ENCODE measurements around the gene GPAT2. TPM values are rescaled to one million over a fixed set of nuclear protein-coding genes. Genes with fewer than 3 reads are reported as not detected.
"Not testable (repeated sequence)": the region's sequence is repeated elsewhere in the genome, so short reads cannot be mapped to it uniquely, and the experiment has no call there.

GPAT2 gene
- total and polyA plus RNA-seq, 2 donors (not counting 1 experiment from before 2014, with no cell fraction given): 3.6 to 11.7 TPM

DNA sequence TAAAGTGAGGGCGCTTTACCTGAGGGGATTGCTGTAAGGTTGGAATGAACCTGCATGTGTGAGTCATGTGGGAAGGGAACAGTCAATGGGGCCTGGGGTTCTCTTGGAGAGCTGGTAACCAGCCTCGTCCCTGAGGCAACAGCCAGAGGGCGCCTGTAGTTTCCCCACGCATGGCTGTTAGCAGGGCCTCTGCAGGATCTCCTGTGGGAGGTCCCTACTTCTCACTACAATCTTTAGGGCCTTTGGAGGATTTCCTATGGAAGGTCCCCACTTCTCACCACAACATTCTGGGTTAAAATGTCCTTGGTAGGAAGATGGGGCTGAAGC is 23.6 kb downstream of the GPAT2 start:
- POLR2A ChIA-PET; H3K9ac ChIP-seq (ENCODE audit: low read length); intact Hi-C loops (cut with micrococcal nuclease); CTCF ChIA-PET; H3K4me2 ChIP-seq (replicated peaks; ENCODE audit: low read depth, low read length, poor library complexity, severe bottlenecking); H3K27me3 ChIP-seq (replicated peaks in 1 of 4; ENCODE audit: control extremely low read depth in 1 of 4, control insufficient read depth in 3 of 4, insufficient read depth in 4 of 4, low read length in 3 of 4); H3K4me1 Mint-ChIP-seq; H3K9me3 ChIP-seq (ENCODE audit: control extremely low read depth in 1 of 3, control insufficient read depth in 2 of 3, insufficient read depth in 1 of 3, low read length in 2 of 3); H2AFZ ChIP-seq (ENCODE audit: insufficient read depth, low read depth, low read length, poor library complexity, severe bottlenecking); H3K27ac ChIP-seq (ENCODE audit: low read length in 2 of 2); H3K79me2 ChIP-seq (ENCODE audit: control insufficient read depth, insufficient read depth, low read length); H3K27ac Mint-ChIP-seq; ATAC-seq (ENCODE audit: low read depth); H3K9me3 Mint-ChIP-seq (ENCODE audit: insufficient read depth); H4K20me1 ChIP-seq (ENCODE audit: control insufficient read depth, insufficient read depth, low read length, poor library complexity, severe bottlenecking); H3K36me3 ChIP-seq (replicated peaks in 1 of 2; ENCODE audit: control extremely low read depth in 1 of 2, control insufficient read depth in 1 of 2, extremely low read depth in 1 of 2, insufficient read depth in 2 of 2, low read length in 1 of 2): not testable (repeated sequence)
- H3K4me3 Mint-ChIP-seq: peak overlapping the region; percentile 63
- H3K4me1 ChIP-seq (ENCODE audit: control insufficient read depth in 2 of 2, insufficient read depth in 2 of 2, low read length in 2 of 2): peaks cover 0 to 11% of the 10 kb centered on the region in 2 donors
- WGBS (ENCODE audit: insufficient coverage): 27% methylated on average over 2 of the region's 4 CpGs
- peak; percentile 35 for DNase-seq
- peak overlapping the region in 1 of 5 experiments; percentile 15 for H3K4me3 ChIP-seq (ENCODE audit: control extremely low read depth in 1 of 5, extremely low read depth in 1 of 5, insufficient read depth in 1 of 5, low read depth in 2 of 5, low read length in 4 of 5)
- peaks cover 12% of the 10 kb centered on the region for H3K27me3 Mint-ChIP-seq

DNA sequence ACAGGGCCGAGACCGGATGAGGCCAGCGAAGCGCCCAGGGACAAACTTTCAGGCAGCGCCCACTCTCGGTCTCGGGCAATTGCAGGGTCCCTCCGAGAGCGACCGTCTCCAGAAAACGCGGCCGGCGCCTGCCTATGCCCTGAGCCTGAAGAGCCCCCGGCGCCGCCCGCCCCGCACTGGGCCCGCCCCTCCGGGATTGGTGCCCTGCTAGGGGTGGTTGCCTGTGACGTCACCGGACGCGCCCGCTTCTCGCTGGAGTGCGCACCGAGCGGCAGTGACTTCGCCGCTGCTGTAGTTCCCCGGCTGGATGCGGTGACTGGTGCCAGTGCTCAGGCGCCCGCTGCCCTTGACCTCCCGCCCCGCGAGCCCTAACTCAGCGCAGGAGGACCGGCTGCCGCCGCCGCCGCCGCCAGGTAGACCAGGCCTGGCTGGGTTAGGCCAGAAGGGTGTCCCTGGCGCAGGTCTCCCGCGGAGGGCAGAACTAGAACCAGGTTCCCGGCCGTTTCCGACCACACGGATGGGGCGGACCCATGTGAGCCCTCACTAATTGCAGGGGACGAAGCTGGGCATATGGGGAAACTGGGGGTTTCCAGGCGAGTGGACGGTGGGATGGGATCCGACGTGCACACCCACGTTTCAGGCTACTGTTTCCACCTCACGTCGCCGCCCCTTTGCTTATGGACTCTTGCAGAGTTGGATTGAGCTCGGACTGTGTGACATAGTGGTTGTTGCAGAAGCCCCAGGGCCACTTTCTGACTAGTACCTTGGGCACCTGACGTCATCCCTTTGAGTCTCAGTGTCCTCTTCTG is 24.2 kb downstream of the GPAT2 start:
- under 1% methylated on average over 21 of the region's 65 CpGs for WGBS (ENCODE audit: insufficient coverage)
- peaks cover 12% of the 10 kb centered on the region for H3K27me3 Mint-ChIP-seq
- CTCF ChIA-PET: interaction anchor here (1.2 kb wide), 1 partner anchor 18 kb away, joined by 4 read pairs; no protein-coding TSS in a partner anchor
- Histone ChIP-seq H3K4me3 (ENCODE audit: control extremely low read depth in 1 of 5, extremely low read depth in 1 of 5, insufficient read depth in 1 of 5, low read depth in 2 of 5, low read length in 4 of 5) (peak overlapping the region in 4 of 5 experiments; percentile 43 to 54 (median 45)), H3K9ac (ENCODE audit: low read length) (peak overlapping the region; percentile 52), H3K4me2 (replicated peaks; ENCODE audit: low read depth, low read length, poor library complexity, severe bottlenecking) (peak overlapping the region; percentile 52), H3K4me1 (ENCODE audit: control insufficient read depth in 2 of 2, insufficient read depth in 2 of 2, low read length in 2 of 2) (peaks cover 0 to 11% of the 10 kb centered on the region in 2 donors), H2AFZ (ENCODE audit: insufficient read depth, low read depth, low read length, poor library complexity, severe bottlenecking) (peak overlapping the region; percentile 58), H3K27ac (ENCODE audit: low read length in 2 of 2) (peak overlapping the region in 1 of 2 donors; percentile 48)
- POLR2A ChIA-PET; H4K20me1 ChIP-seq (ENCODE audit: control insufficient read depth, insufficient read depth, low read length, poor library complexity, severe bottlenecking); H3K9me3 Mint-ChIP-seq (ENCODE audit: insufficient read depth); H3K79me2 ChIP-seq (ENCODE audit: control insufficient read depth, insufficient read depth, low read length); H3K9me3 ChIP-seq (ENCODE audit: control extremely low read depth in 1 of 3, control insufficient read depth in 2 of 3, insufficient read depth in 1 of 3, low read length in 2 of 3); H3K36me3 ChIP-seq (replicated peaks in 1 of 2; ENCODE audit: control extremely low read depth in 1 of 2, control insufficient read depth in 1 of 2, extremely low read depth in 1 of 2, insufficient read depth in 2 of 2, low read length in 1 of 2); H3K4me1 Mint-ChIP-seq; H3K27me3 ChIP-seq (replicated peaks in 1 of 4; ENCODE audit: control extremely low read depth in 1 of 4, control insufficient read depth in 3 of 4, insufficient read depth in 4 of 4, low read length in 3 of 4); intact Hi-C loops (cut with micrococcal nuclease): not testable (repeated sequence)
- peak; percentile 94 for DNase-seq
- peak; percentile 100 for ATAC-seq (ENCODE audit: low read depth)
- H3K27ac Mint-ChIP-seq: peak overlapping the region; percentile 59
- peak overlapping the region; percentile 81 for H3K4me3 Mint-ChIP-seq

DNA sequence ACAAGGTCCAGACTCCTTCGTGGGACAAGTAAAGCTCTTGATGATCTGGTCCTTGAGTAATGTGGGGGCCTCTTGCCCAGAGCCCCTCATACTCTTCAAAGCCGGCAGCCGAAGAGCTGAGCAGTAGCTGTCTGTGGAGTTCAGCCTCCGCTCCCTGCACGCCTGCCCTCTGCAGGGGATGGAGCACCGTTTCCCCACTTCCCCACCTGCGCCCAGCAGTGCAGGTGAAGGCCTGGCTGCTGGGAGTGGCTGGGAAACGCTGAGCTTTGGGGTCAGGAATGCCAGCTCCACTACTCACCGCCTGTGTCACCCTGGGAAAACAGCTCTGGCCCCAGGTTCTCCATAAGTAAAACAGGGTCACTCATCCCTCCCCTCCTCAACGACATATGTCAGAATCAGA is 24.9 kb downstream of the GPAT2 start:
- H3K9me3 Mint-ChIP-seq (ENCODE audit: insufficient read depth); H4K20me1 ChIP-seq (ENCODE audit: control insufficient read depth, insufficient read depth, low read length, poor library complexity, severe bottlenecking); H3K79me2 ChIP-seq (ENCODE audit: control insufficient read depth, insufficient read depth, low read length); H3K27me3 ChIP-seq (replicated peaks in 1 of 4; ENCODE audit: control extremely low read depth in 1 of 4, control insufficient read depth in 3 of 4, insufficient read depth in 4 of 4, low read length in 3 of 4); ATAC-seq (ENCODE audit: low read depth); H3K9me3 ChIP-seq (ENCODE audit: control extremely low read depth in 1 of 3, control insufficient read depth in 2 of 3, insufficient read depth in 1 of 3, low read length in 2 of 3); H3K36me3 ChIP-seq (replicated peaks in 1 of 2; ENCODE audit: control extremely low read depth in 1 of 2, control insufficient read depth in 1 of 2, extremely low read depth in 1 of 2, insufficient read depth in 2 of 2, low read length in 1 of 2); intact Hi-C loops (cut with micrococcal nuclease); H3K4me1 Mint-ChIP-seq; POLR2A ChIA-PET: not testable (repeated sequence)
- CTCF ChIA-PET: interaction anchor here (1.2 kb wide), 1 partner anchor 17 kb away, joined by 4 read pairs; no protein-coding TSS in a partner anchor
- H3K27ac Mint-ChIP-seq: peak overlapping the region; percentile 59
- H3K9ac ChIP-seq (ENCODE audit: low read length): peak overlapping the region; percentile 52
- H3K4me3 ChIP-seq (ENCODE audit: control extremely low read depth in 1 of 5, extremely low read depth in 1 of 5, insufficient read depth in 1 of 5, low read depth in 2 of 5, low read length in 4 of 5): peak overlapping the region in 4 of 5 experiments; percentile 43 to 54 (median 45)
- H3K27ac ChIP-seq (ENCODE audit: low read length in 2 of 2): peak overlapping the region in 1 of 2 donors; percentile 48
- peaks cover 16% of the 10 kb centered on the region for H3K27me3 Mint-ChIP-seq
- 27% methylated on average over 3 of the region's 10 CpGs for WGBS (ENCODE audit: insufficient coverage)
- H2AFZ ChIP-seq (ENCODE audit: insufficient read depth, low read depth, low read length, poor library complexity, severe bottlenecking): peak overlapping the region; percentile 58
- H3K4me2 ChIP-seq (replicated peaks; ENCODE audit: low read depth, low read length, poor library complexity, severe bottlenecking): peak overlapping the region; percentile 53
- peaks cover 0 to 11% of the 10 kb centered on the region in 2 donors for H3K4me1 ChIP-seq (ENCODE audit: control insufficient read depth in 2 of 2, insufficient read depth in 2 of 2, low read length in 2 of 2)
- DNase-seq: peak; percentile 44
- peak overlapping the region; percentile 81 for H3K4me3 Mint-ChIP-seq

DNA sequence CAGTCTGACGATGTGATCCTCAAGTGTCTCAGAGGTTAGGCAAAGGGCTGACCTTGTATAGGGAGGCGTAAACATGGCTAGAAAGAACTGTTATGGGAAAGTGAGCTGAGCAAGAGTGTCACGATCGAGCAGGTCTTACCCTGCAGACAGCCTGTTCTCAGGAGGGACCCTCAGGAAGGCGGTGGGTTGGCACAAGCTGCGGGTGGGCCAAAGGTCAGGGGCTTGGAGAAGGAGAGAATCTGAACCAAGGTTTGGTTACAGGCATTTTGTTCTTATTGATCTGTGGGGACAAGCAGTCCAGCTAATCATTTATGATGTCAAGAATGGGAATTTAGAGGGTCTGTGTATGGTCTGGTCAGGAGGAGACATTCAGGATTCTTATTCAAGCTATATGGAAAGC is 26.7 kb downstream of the GPAT2 start:
- H3K4me1 Mint-ChIP-seq; DNase-seq; H3K9me3 Mint-ChIP-seq (ENCODE audit: insufficient read depth); H4K20me1 ChIP-seq (ENCODE audit: control insufficient read depth, insufficient read depth, low read length, poor library complexity, severe bottlenecking); H3K9me3 ChIP-seq (ENCODE audit: control extremely low read depth in 1 of 3, control insufficient read depth in 2 of 3, insufficient read depth in 1 of 3, low read length in 2 of 3); H3K27ac Mint-ChIP-seq; H3K4me2 ChIP-seq (replicated peaks; ENCODE audit: low read depth, low read length, poor library complexity, severe bottlenecking); ATAC-seq (ENCODE audit: low read depth); CTCF ChIA-PET; H3K9ac ChIP-seq (ENCODE audit: low read length); H2AFZ ChIP-seq (ENCODE audit: insufficient read depth, low read depth, low read length, poor library complexity, severe bottlenecking); H3K4me3 ChIP-seq (ENCODE audit: control extremely low read depth in 1 of 5, extremely low read depth in 1 of 5, insufficient read depth in 1 of 5, low read depth in 2 of 5, low read length in 4 of 5); intact Hi-C loops (cut with micrococcal nuclease); H3K27me3 ChIP-seq (replicated peaks in 1 of 4; ENCODE audit: control extremely low read depth in 1 of 4, control insufficient read depth in 3 of 4, insufficient read depth in 4 of 4, low read length in 3 of 4); H3K79me2 ChIP-seq (ENCODE audit: control insufficient read depth, insufficient read depth, low read length); H3K36me3 ChIP-seq (replicated peaks in 1 of 2; ENCODE audit: control extremely low read depth in 1 of 2, control insufficient read depth in 1 of 2, extremely low read depth in 1 of 2, insufficient read depth in 2 of 2, low read length in 1 of 2); POLR2A ChIA-PET; H3K27ac ChIP-seq (ENCODE audit: low read length in 2 of 2): not testable (repeated sequence)
- WGBS (ENCODE audit: insufficient coverage): 95% methylated on average over 6 of the region's 6 CpGs
- peaks cover 25% of the 10 kb centered on the region for H3K27me3 Mint-ChIP-seq
- H3K4me3 Mint-ChIP-seq: peak overlapping the region; percentile 27
- peaks cover 0 to 11% of the 10 kb centered on the region in 2 donors for H3K4me1 ChIP-seq (ENCODE audit: control insufficient read depth in 2 of 2, insufficient read depth in 2 of 2, low read length in 2 of 2)
